ENCODE results near the gene ELP2. TPM values are rescaled to one million over a fixed set of nuclear protein-coding genes. Genes with fewer than 3 reads are reported as not detected.
"Not testable (repeated sequence)": the region's sequence is repeated elsewhere in the genome, so short reads cannot be mapped to it uniquely, and the experiment has no call there.

The ELP2 gene
- polyA plus RNA-seq, 5 donors, result 87.2 to 150 (median 124) TPM

DNA sequence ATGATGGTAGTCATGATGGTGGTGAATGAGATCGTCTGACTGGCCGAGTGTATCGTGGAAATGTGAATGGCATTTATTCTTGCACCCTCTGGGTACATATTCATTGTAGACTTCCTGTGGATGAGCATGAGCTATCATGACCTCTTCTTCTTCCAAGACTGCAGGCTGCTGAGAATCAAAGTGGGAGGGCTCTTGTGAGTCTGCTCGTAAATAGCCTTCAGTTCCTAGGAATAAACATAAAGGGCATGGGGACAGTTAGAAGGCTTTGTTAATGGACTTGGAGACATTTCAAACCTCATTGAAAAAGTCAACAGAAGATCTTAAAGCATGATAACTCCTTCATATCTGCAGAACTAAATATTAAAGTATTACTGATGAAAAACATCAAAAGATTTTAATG lies 15.4 kb upstream of the ELP2 start:
- no peak for DNase-seq

DNA sequence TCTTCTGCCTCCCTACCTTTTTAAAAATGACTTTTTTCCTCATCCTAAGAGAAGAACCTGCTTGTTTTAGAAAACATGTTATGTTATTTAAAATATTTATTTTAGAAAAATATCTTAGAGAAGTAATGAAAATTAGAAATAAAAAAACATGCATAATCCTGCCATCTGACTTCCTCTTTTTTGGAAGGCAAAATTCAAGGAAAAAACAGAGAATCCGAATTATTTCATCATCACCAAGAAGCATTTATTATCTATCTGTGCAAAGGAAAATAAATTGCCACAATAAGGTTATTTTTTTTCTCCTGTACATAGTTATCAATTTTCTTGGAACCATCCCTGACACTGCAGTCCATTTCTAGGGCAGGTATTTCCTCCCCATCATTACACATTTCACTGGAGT lies 15.0 kb upstream of the ELP2 start:
- DNase-seq, result no peak

DNA sequence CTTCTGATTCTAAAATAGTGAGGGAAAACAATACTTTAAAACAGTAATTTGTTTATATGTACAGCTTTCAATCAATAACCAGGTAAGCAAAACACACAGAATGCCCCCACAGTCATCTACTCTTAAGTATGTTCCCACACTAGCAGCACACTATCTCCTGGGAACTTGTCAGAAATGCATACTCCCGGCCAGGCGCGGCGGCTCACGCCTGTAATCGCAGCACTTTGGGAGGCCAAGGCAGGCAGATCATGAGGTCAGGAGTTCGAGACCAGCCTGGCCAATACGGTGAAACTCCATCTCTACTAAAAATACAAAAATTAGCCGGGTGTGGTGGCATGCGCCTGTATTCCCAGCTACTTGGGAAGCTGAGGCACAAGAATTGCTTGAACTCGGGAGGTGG lies 12.9 kb upstream of the ELP2 start:
- not testable (repeated sequence) for DNase-seq

GRCh38 chr18:36120297-36120696 lies 9.4 kb upstream of the ELP2 start:
- DNase-seq, result no peak

GRCh38 chr18:36124841-36125240 lies 4.9 kb upstream of the ELP2 start:
- DNase-seq, result no peak

GRCh38 chr18:36126668-36127067 lies 3.0 kb upstream of the ELP2 start:
- DNase-seq, result no peak

DNA sequence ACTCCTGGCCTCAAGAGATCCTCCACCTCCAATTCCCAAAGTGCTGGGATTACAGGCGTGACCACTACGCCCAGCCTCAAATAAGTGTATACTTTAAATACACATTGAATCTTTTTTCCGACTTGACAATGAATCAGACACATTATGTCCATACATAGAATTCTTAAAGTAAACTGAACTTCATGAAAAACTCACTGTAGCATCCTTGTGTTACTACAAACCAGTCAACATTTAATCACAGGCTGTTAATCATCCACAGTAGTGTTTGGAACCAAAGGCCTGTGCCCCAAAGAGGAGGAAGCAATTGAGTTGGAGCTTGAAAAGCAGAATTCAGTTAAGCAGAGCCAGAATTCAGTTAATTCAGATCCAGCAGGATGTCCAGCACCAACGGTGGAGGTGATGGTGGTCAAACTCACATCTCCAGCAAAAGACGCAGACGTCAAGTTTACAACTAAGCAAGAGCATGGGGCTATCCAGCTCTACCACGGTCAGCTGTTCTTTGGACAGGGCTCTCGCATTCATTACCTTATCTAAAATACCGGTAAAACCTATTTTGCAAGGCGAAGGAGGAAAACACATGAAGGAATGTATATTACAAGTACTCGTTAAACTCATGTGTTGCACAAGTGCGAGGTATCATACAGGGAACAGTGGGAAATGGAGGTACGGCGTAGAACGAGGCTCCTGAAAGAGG lies 1.7 kb upstream of the ELP2 start:
- peak; percentile 10 to 15 for DNase-seq

DNA sequence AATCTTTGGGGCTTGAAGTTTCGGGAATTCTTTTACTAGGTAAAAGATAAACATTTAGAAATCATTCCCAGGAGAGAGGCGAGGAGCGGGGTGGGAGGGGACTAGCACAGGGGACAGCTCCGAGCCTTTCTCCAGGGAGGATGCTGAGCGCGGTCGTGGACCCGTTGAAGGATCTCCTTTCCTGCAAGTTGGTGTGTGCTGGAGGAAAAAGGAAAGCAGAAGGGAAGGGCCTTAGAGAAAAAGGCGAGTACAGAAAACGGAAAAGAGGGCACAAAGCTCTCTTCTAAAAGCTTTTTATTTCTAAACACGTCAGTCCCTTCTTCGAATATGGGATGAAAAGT lies 1.2 kb upstream of the ELP2 start:
- peak in 1 of 2 donors; percentile 17 for DNase-seq

GRCh38 chr18:36128907-36129299 lies 796 bp upstream of the ELP2 start:
- DNase-seq, result no peak

DNA sequence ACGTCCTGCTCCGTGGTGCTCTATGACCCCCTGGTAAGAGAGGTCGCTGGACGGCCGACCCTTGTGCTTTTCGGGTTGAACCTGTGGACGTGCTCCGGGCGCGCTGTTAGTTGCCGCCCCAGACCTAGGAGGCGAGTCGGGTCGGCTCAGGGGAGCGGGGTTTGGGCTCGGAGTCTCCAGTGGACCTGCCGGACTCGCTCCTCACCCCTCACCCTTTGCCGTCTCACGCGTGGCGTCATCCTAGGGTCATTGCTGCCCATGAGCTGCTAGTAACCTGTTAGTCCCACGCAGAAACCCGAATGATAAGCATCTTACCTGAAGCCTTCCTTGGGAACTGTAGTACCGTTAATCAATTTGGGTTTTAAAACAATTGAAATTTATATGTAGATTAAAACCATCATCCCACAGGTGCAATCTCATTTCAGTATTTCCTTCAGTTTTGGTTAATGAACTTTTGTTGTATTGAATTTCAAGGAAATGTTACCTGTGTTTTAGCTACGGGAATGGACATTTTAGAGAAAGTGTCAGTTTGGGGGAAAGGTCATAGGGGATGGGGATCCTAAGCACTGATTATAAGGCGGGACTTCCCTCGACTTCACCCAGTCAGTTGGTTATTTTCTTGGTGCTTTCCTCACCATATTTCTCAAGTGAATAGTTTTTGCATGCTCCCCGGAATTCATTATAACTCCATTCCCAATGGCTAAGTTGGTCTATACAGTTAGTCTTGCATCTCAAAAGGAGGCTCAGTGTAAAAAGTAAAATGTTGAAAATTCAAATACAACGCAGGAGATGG lies 536 bp downstream of the ELP2 start:
- no peak for DNase-seq

DNA sequence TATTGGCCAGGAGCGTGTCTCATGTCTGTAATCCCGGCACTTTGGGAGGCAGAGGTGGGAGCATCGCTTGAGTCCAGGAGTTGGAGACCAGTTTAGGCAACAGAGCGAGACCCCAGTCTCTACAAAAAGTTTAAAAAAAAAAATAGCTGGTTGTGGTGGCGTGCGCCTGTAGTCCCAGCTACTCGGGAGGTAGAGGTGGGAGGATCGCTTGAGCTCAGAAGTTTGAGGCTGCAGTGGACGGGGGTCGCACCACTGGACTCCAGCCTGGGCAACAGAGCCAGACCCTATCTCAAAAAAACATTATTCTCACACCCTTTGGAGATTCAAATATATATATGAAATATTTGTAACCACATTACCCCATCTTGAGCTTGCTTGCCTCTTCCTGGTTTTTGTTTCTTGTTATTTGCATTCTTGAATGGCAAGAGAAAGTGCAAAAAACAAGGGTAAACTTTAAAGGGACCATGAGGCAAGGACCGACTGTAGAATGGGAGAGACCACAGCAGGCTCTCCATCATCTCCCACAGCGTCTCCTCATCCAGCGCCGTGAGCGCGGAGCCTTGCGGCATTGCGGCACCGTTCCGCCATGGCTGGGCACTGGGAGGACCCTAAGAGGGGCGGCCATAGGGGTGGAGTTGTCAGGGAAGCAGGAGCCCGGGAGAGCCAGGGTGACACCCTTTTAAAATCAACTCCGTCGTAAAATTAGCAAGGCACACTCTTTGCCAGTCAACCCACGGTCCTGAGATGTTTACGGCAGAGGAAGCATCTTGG lies 1.4 kb downstream of the ELP2 start:
- no peak for DNase-seq

- DNase-seq, result no peak
Observed at GRCh38 chr18:36131692-36132483, 2.2 kb downstream of the ELP2 start.

DNA sequence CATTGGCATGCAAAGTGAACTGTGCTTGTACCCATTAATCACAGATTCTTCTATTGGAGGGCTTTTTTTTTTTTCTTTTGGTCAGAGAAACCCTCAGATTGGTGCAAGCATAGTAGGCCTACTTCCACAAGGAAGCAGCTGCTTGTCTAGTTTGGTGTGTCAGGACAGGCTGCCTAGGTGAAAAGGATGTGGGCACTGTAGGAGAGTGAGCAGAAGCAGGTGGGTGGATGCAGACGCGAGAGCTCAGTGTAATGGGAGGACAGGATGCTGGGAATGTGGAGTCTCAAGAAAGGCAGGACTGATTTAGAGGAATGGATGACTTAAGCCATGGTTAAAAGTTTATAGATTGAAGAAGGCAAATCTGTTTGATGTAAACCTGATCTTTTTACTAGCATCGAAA lies 3.1 kb downstream of the ELP2 start:
- DNase-seq, result no peak

- no peak for DNase-seq
Observed at GRCh38 chr18:36135264-36135663, 5.6 kb downstream of the ELP2 start.

DNA sequence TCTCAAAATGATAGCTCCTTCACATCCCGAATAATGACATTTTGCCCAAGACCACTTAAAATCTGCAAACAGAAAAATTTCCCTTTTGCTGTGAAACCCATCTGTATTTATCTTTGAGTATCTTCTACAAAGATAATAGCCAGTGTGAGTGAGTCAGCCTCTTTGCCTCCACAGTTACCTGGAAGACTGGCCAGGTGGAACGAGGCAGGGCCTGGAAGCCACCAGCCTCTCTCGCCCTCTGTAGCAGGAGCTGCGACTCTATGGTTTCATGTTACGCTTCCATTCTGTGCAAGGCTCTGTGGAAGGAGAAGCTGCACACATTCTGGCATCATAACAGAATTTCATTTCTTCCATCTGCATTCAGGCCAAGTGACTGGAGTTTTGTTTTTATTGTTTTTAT lies 9.5 kb downstream of the ELP2 start:
- no peak for DNase-seq

DNA sequence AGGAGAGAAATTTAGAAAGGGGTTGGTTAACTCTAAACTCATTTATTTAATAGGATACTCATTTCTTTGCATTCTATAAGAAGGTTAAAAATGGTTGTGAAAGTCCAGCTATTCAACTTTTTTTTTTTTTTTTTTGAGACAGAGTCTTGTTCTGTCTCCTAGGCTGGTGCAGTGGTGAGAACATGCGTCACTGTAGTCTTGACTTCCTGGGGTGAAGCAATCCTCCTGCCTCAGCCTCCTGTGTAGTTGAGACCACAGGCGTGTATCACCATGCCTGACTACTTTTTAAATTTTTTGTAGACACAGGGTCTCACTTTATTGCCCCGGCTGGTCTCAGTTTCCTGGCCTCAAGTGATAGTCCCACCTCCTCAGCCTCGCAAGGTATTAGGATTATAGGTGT lies 11.9 kb downstream of the ELP2 start:
- DNase-seq, result no peak

DNA sequence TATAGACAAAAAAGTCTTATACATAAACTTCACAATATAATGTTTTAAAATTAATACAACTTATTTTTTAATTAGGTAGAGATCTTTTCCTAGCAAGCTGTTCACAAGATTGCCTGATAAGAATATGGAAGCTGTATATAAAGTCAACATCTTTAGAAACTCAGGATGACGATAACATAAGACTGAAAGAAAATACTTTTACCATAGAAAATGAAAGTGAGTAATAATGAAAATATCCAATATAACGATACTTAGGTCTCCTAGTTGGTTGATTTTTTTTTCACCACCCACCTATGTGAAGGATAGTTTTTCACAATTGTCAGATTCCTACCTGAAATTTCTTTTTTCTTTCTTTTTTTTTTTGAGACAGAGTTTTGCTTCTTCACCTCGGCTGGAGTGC lies 13.1 kb downstream of the ELP2 start:
- DNase-seq, result no peak

DNA sequence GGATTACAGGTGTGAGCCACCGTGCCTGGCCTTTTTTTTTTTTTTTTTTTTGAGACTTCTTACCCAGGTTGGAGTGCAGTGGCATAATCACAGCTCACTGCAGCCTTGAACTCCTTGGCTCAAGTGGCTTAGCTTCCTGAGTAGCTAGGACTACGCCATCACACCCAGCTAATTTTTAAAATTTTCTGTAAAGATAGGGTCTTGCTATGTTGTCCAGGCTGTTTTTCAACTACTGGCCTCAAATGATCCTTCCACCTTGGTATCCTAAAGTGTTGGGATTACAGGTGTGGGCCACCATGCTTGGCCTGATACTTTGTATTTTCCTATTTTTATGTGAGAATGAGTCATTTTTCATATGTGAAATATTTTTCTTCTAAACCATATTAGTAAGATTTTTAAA lies 13.7 kb downstream of the ELP2 start:
- no peak for DNase-seq

- no peak for DNase-seq
Observed at GRCh38 chr18:36149514-36150289, 20.0 kb downstream of the ELP2 start.

DNA sequence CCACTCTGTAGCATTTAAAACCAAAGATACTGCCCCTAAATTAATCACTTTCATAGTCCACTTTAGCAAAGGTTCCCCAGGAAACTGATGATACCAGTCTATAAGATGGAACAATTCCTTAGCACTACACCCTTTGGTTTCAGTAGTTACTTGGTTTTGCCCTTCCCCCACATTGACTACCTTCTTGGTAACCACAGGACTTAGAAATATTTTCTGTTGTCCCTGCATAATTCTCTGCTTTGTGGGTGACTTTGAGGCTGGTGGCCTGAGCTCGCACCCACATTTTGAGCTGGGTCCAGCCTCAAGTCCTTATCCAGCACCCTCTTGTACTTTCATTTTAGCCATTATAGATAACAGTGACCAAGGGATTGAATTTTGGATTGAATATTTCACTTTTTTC lies 23.1 kb downstream of the ELP2 start:
- DNase-seq, result no peak

- no peak for DNase-seq
Observed at GRCh38 chr18:36153203-36153602, 23.5 kb downstream of the ELP2 start.
